Testis (tissue), 2 donors: ENCODE measurements around the gene IL26.

Source experiments
- CTCF ChIP-seq, 3 experiments: fragments of 450-650 bp in 2 of 3; fragments of 200-600 bp in 1 of 3; sonication (generic) in 1 of 3; IDR thresholded peaks; one replicate each; pipeline ENCODE4 v1.5.1; 2016 to 2019; ENCODE audit warnings: antibody characterized with exemption in 3 of 3, mild to moderate bottlenecking in 2 of 3, moderate library complexity in 1 of 3
- POLR2A ChIP-seq: fragments of 450-650 bp; IDR thresholded peaks from one replicate; pipeline ENCODE4 v1.6.1; 2017; ENCODE audit warnings: antibody characterized with exemption, mild to moderate bottlenecking, moderate library complexity

DNA sequence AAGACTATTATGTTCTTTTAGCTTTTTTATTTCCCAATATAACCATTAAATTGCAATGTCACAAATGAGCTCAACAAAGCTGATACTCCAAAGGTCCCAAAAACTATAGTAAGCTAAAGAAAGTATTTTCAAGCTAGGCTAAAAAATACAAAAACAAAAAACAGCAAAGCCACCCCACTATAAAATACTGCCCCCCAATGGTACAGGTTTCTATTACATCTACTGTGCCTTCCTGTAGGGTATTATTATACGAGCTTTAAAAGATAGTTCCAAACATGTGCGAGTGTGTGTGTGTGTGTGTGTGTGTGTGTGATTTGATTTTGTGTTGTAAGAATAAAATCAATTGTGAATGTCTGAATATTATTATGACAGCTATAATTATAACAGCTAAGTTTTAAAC lies 67.2 kb downstream of the IL26 start:
- peak in 1 of 3 experiments; percentile 20 for TF ChIP-seq CTCF (IDR thresholded peaks at IDR 0.05)
- TF ChIP-seq POLR2A: no peak
